ENCODE measurements around the gene SCUBE1.

- TF ChIP-seq ZFP3 (CRISPR knock-in tag; IDR thresholded peaks at IDR 0.05) (no peak), OSR1 (CRISPR knock-in tag; IDR thresholded peaks at IDR 0.05) (no peak), TCF4 (CRISPR knock-in tag; IDR thresholded peaks at IDR 0.05; ENCODE audit: borderline replicate concordance) (no peak), ZC3H10 (CRISPR knock-in tag; IDR thresholded peaks at IDR 0.05) (no peak), CREB5 (CRISPR knock-in tag; IDR thresholded peaks at IDR 0.05; ENCODE audit: low read depth) (no peak)
Observed at GRCh38 chr22:43375951-43376455, 32.8 kb upstream of the SCUBE1 start.

All from SK-N-SH treated with all-trans-retinoic acid at 6 μM for 48 hours (cell line).